ENCODE measurements around the gene FRMPD2. TPM values are rescaled to one million over a fixed set of nuclear protein-coding genes. Genes with fewer than 3 reads are reported as not detected.

Gene FRMPD2, protein sequence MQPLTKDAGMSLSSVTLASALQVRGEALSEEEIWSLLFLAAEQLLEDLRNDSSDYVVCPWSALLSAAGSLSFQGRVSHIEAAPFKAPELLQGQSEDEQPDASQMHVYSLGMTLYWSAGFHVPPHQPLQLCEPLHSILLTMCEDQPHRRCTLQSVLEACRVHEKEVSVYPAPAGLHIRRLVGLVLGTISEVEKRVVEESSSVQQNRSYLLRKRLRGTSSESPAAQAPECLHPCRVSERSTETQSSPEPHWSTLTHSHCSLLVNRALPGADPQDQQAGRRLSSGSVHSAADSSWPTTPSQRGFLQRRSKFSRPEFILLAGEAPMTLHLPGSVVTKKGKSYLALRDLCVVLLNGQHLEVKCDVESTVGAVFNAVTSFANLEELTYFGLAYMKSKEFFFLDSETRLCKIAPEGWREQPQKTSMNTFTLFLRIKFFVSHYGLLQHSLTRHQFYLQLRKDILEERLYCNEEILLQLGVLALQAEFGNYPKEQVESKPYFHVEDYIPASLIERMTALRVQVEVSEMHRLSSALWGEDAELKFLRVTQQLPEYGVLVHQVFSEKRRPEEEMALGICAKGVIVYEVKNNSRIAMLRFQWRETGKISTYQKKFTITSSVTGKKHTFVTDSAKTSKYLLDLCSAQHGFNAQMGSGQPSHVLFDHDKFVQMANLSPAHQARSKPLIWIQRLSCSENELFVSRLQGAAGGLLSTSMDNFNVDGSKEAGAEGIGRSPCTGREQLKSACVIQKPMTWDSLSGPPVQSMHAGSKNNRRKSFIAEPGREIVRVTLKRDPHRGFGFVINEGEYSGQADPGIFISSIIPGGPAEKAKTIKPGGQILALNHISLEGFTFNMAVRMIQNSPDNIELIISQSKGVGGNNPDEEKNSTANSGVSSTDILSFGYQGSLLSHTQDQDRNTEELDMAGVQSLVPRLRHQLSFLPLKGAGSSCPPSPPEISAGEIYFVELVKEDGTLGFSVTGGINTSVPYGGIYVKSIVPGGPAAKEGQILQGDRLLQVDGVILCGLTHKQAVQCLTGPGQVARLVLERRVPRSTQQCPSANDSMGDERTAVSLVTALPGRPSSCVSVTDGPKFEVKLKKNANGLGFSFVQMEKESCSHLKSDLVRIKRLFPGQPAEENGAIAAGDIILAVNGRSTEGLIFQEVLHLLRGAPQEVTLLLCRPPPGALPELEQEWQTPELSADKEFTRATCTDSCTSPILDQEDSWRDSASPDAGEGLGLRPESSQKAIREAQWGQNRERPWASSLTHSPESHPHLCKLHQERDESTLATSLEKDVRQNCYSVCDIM (N-terminal part only)
- polyA plus RNA-seq: 0.14 TPM in 1 of 2 replicates, not detected in the other
- polyA minus RNA-seq: 0.23 and 0.73 TPM in 2 replicates

DNA sequence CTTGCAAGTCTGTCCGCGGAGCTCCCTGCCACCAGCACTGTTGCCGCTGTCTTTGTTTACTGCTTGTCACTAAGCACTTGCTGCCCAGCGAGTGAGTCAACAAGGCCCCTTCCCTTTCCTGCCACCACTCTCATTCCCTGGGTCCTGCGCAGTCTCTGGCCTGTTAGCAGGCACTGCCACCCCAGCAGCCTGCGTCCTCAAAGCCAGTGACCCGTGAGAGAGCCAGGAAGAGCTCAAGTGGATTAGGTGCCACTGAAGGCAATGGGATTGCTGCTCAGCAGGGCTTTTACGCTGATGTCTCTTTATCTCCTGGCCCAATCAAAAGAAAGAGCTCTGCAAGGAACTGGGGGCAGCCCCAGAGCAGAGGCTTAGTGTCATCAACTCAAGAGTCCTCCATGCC is at the start of gene FRMPD2:
Gene FRMPD2, minus strand, starts transcription at position 61 of the 400 bp plus-strand sequence. CDS start 129 bp downstream, outside the sequence.
- no peaks in the 10 kb centered on the region for H3K79me2 ChIP-seq (replicated peaks; ENCODE audit: insufficient read depth, low read length)
- no peak within 1 kb of the TSS for H3K4me2 ChIP-seq (ENCODE audit: low read length)
- H3K4me3 ChIP-seq (ENCODE audit: low read length): no peak within 1 kb of the TSS
- no peaks in the 10 kb centered on the region for H3K9me2 ChIP-seq (ENCODE audit: insufficient read depth, low read length)
- TF ChIP-seq TAF1 (IDR thresholded peaks at IDR 0.05; ENCODE audit: low read depth) (no peak), RAD21 (conservative IDR thresholded peaks at IDR 0.05) (no peak), SMC3 (conservative IDR thresholded peaks at IDR 0.05; ENCODE audit: poor library complexity) (no peak), EP300 (conservative IDR thresholded peaks at IDR 0.05; ENCODE audit: poor library complexity, severe bottlenecking) (no peak), MXI1 (conservative IDR thresholded peaks at IDR 0.05; ENCODE audit: poor library complexity, severe bottlenecking) (no peak), EZH2 (IDR thresholded peaks at IDR 0.05; ENCODE audit: borderline replicate concordance, insufficient read depth, low read length, poor library complexity, severe bottlenecking) (no peak), POLR2AphosphoS5 (IDR thresholded peaks at IDR 0.05) (no peak)
- TF ChIP-seq, protein P1, sequence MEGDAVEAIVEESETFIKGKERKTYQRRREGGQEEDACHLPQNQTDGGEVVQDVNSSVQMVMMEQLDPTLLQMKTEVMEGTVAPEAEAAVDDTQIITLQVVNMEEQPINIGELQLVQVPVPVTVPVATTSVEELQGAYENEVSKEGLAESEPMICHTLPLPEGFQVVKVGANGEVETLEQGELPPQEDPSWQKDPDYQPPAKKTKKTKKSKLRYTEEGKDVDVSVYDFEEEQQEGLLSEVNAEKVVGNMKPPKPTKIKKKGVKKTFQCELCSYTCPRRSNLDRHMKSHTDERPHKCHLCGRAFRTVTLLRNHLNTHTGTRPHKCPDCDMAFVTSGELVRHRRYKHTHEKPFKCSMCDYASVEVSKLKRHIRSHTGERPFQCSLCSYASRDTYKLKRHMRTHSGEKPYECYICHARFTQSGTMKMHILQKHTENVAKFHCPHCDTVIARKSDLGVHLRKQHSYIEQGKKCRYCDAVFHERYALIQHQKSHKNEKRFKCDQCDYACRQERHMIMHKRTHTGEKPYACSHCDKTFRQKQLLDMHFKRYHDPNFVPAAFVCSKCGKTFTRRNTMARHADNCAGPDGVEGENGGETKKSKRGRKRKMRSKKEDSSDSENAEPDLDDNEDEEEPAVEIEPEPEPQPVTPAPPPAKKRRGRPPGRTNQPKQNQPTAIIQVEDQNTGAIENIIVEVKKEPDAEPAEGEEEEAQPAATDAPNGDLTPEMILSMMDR (IDR thresholded peaks at IDR 0.05; ENCODE audit: poor library complexity, severe bottlenecking): no peak
- TF ChIP-seq, protein P2, sequence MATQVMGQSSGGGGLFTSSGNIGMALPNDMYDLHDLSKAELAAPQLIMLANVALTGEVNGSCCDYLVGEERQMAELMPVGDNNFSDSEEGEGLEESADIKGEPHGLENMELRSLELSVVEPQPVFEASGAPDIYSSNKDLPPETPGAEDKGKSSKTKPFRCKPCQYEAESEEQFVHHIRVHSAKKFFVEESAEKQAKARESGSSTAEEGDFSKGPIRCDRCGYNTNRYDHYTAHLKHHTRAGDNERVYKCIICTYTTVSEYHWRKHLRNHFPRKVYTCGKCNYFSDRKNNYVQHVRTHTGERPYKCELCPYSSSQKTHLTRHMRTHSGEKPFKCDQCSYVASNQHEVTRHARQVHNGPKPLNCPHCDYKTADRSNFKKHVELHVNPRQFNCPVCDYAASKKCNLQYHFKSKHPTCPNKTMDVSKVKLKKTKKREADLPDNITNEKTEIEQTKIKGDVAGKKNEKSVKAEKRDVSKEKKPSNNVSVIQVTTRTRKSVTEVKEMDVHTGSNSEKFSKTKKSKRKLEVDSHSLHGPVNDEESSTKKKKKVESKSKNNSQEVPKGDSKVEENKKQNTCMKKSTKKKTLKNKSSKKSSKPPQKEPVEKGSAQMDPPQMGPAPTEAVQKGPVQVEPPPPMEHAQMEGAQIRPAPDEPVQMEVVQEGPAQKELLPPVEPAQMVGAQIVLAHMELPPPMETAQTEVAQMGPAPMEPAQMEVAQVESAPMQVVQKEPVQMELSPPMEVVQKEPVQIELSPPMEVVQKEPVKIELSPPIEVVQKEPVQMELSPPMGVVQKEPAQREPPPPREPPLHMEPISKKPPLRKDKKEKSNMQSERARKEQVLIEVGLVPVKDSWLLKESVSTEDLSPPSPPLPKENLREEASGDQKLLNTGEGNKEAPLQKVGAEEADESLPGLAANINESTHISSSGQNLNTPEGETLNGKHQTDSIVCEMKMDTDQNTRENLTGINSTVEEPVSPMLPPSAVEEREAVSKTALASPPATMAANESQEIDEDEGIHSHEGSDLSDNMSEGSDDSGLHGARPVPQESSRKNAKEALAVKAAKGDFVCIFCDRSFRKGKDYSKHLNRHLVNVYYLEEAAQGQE (IDR thresholded peaks at IDR 0.05; ENCODE audit: borderline replicate concordance): no peak
- H3K9me3 ChIP-seq (ENCODE audit: low read length): no peaks in the 10 kb centered on the region
- no peaks in the 10 kb centered on the region for H3K36me3 ChIP-seq (ENCODE audit: insufficient read depth, low read length)
- H4K20me1 ChIP-seq (ENCODE audit: insufficient read depth): no peaks in the 10 kb centered on the region
- H2AFZ ChIP-seq (ENCODE audit: low read depth, low read length): no peak within 1 kb of the TSS
- H3K27ac ChIP-seq (ENCODE audit: low read length): no peak within 1 kb of the TSS
- no peak within 1 kb of the TSS for H3K9ac ChIP-seq (ENCODE audit: low read length)
- H3K27me3 ChIP-seq (ENCODE audit: insufficient read depth, low read depth, low read length): no peaks in the 10 kb centered on the region
- no peaks in the 10 kb centered on the region for H3F3A ChIP-seq (ENCODE audit: insufficient read depth, low read length, poor library complexity, severe bottlenecking)
